Caco-2 (cell line): ENCODE results near the gene PEX3. TPM values are rescaled to one million over a fixed set of nuclear protein-coding genes. Genes with fewer than 3 reads are reported as not detected.

Source experiments
- BruUV-seq: library from RNA; stranded (reverse); fragments of 400-500 nt; replicated peaks from 2 replicates; lab custom pipeline; 2021; lab: Mats Ljungman, UMichigan
- CTCF ChIA-PET: fragments of 300-600 bp; sonication (Branson Sonifier 250); formaldehyde crosslinking; loops from one replicate; lab custom pipeline; 2022; ENCODE audit warnings: antibody characterized with exemption; lab: Charles Lee
- POLR2A ChIA-PET: fragments of 300-600 bp; sonication (Branson Sonifier 250); formaldehyde crosslinking; loops from one replicate; lab custom pipeline; 2022; ENCODE audit warnings: antibody characterized with exemption; lab: Charles Lee
- DNase-seq, 2 experiments: peaks; one replicate each; pipeline versions ENCODE4 v3.0.0 to v3.0.0-alpha.2; 2020 to 2022
- H3K27me3 ChIP-seq: replicated peaks from 2 replicates; pipeline ENCODE4 v1.6.0; 2011; ENCODE audit warnings: low read length; ENCODE audit not compliant: control insufficient read depth, insufficient read depth
- H3K36me3 ChIP-seq: 2 replicates; pipeline ENCODE4 v1.5.1; 2011; ENCODE audit warnings: low read length; ENCODE audit not compliant: control insufficient read depth, insufficient read depth
- H3K4me1 ChIP-seq: fragments of 250-450 bp; sonication (Bioruptor Pico); 2 replicates; pipeline ENCODE4 v1.5.1; 2020; ENCODE audit warnings: mild to moderate bottlenecking
- H3K4me3 ChIP-seq: 2 replicates; pipeline ENCODE4 v1.5.1; 2011; ENCODE audit warnings: low read depth, mild to moderate bottlenecking, control low read depth, low read length
- H3K9me3 ChIP-seq: fragments of 250-450 bp; sonication (Bioruptor Pico); 2 replicates; pipeline ENCODE4 v1.5.1; 2020; ENCODE audit warnings: mild to moderate bottlenecking, moderate library complexity
- H3K27ac Mint-ChIP-seq: one replicate; pipeline ENCODE4 v1.8.0; 2022; ENCODE audit warnings: mixed read lengths; ENCODE audit not compliant: unreplicated experiment
- H3K27me3 Mint-ChIP-seq: one replicate; pipeline ENCODE4 v1.8.0; 2022; ENCODE audit warnings: mixed read lengths; ENCODE audit not compliant: insufficient read depth, unreplicated experiment
- H3K36me3 Mint-ChIP-seq: one replicate; pipeline ENCODE4 v1.8.0; 2022; ENCODE audit warnings: mild to moderate bottlenecking, mixed read lengths; ENCODE audit not compliant: insufficient read depth, unreplicated experiment
- H3K4me1 Mint-ChIP-seq: one replicate; pipeline ENCODE4 v1.8.0; 2022; ENCODE audit warnings: low read depth, mixed read lengths; ENCODE audit not compliant: unreplicated experiment
- H3K4me3 Mint-ChIP-seq: one replicate; pipeline ENCODE4 v1.8.0; 2022; ENCODE audit warnings: mild to moderate bottlenecking, moderate library complexity, mixed read lengths; ENCODE audit not compliant: unreplicated experiment
- H3K9me3 Mint-ChIP-seq: one replicate; pipeline ENCODE4 v1.8.0; 2022; ENCODE audit warnings: mixed read lengths; ENCODE audit not compliant: unreplicated experiment
- intact Hi-C: fragments of 100-400 bp; cut with micrococcal nuclease; formaldehyde crosslinking; loops from one replicate; pipeline ENCODE4 v1.10.0; 2022; ENCODE audit not compliant: unreplicated experiment
- total RNA-seq: library from RNA; stranded (reverse); gene quantifications from 2 replicates; pipeline ENCODE4 v1.2.3, GENCODE V29; 2022
- TF ChIP-seq, protein P1 (sequence below), 2 experiments: fragments of 200-600 bp in 1 of 2; IDR thresholded peaks; 1 replicate in 1 of 2; 2 replicates in 1 of 2; pipeline versions ENCODE4 v1.5.1 to v1.8.0; 2011 to 2022; ENCODE audit warnings: antibody characterized with exemption in 1 of 2, control low read depth in 1 of 2, inconsistent platforms in 1 of 2, low read depth in 1 of 2, low read length in 1 of 2, mild to moderate bottlenecking in 1 of 2, moderate library complexity in 1 of 2; ENCODE audit not compliant: insufficient read depth in 1 of 2, severe bottlenecking in 1 of 2, unreplicated experiment in 1 of 2

PEX3 gene
- total RNA-seq, 1 experiment from 2014 or later: 44.6 TPM

DNA sequence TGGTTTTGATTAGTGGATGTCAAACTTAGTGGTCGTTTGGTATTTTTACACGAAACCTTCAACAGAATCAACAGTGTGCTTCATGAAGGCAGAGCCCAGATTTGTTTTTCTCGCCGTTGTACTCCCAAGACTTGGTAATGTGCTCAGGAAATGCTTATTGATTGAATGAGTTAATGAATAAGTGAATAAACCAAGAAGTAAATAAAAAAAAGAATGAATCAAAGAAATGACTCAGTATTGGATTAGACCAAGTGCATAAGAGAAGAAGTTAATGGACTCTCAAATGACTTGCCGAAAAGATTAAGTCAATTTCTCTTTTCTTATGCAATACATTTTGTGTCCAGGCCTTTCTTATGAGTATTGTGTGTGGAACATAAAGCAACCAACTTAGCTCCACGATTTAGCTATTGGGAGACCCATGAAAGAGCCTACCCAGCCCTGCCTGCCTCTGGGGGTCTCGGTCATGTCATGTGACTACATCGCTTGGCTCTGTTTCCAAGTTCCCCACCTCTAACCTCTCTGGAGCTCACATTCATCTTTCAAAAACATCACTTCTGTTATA lies 71.5 kb downstream of the PEX3 start:
- POLR2A ChIA-PET: no interaction called here
- intact Hi-C loops: no loop called here
- no peak overlapping the region for H3K4me3 Mint-ChIP-seq
- peaks cover 4% of the 10 kb centered on the region; the same call in 1 of the 2 replicates for H3K4me1 ChIP-seq
- H3K27me3 Mint-ChIP-seq: no peaks in the 10 kb centered on the region
- TF ChIP-seq, protein P1, sequence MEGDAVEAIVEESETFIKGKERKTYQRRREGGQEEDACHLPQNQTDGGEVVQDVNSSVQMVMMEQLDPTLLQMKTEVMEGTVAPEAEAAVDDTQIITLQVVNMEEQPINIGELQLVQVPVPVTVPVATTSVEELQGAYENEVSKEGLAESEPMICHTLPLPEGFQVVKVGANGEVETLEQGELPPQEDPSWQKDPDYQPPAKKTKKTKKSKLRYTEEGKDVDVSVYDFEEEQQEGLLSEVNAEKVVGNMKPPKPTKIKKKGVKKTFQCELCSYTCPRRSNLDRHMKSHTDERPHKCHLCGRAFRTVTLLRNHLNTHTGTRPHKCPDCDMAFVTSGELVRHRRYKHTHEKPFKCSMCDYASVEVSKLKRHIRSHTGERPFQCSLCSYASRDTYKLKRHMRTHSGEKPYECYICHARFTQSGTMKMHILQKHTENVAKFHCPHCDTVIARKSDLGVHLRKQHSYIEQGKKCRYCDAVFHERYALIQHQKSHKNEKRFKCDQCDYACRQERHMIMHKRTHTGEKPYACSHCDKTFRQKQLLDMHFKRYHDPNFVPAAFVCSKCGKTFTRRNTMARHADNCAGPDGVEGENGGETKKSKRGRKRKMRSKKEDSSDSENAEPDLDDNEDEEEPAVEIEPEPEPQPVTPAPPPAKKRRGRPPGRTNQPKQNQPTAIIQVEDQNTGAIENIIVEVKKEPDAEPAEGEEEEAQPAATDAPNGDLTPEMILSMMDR (IDR thresholded peaks at IDR 0.05; ENCODE audit: insufficient read depth in 1 of 2, low read depth in 1 of 2, low read length in 1 of 2, severe bottlenecking in 1 of 2, unreplicated experiment in 1 of 2): no peak
- H3K9me3 ChIP-seq: no peaks in the 10 kb centered on the region
- CTCF ChIA-PET: no interaction called here
- BruUV-seq: no TSS peak
- no peaks in the 10 kb centered on the region for H3K36me3 Mint-ChIP-seq
- no peaks in the 10 kb centered on the region for H3K36me3 ChIP-seq
- H3K4me3 ChIP-seq: no peak overlapping the region
- peaks cover 4% of the 10 kb centered on the region for H3K4me1 Mint-ChIP-seq
- H3K9me3 Mint-ChIP-seq: no peaks in the 10 kb centered on the region
- H3K27ac Mint-ChIP-seq: no peak overlapping the region
- no peaks in the 10 kb centered on the region for H3K27me3 ChIP-seq
- DNase-seq: no peak

DNA sequence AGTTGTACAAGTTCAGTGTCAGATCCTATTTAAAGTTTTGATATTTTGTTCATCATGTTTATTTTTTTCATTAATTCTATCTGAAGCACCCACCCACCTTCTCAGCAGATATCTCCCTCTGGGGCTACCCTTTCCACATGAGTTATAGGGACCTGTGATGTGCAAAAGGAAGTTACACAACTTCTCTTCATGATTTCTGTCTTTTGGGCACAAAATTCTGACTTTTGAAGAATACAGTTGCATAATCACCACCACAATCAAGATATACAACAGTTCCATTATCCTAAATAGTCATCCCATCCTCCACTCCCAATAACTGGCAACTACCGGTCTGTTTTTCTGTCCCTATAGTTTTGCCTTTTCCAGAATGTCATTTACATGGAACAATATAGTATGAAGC lies 74.8 kb downstream of the PEX3 start:
- H3K4me1 Mint-ChIP-seq: no peaks in the 10 kb centered on the region
- no peaks in the 10 kb centered on the region for H3K27me3 Mint-ChIP-seq
- no peak overlapping the region for H3K4me3 Mint-ChIP-seq
- POLR2A ChIA-PET: no interaction called here
- DNase-seq: no peak
- intact Hi-C loops: no loop called here
- Histone ChIP-seq H3K27me3 (no peaks in the 10 kb centered on the region), H3K9me3 (no peaks in the 10 kb centered on the region), H3K36me3 (no peaks in the 10 kb centered on the region), H3K4me3 (no peak overlapping the region), H3K4me1 (peaks cover 4% of the 10 kb centered on the region; the same call in 1 of the 2 replicates)
- CTCF ChIA-PET: no interaction called here
- no TSS peak for BruUV-seq
- no peaks in the 10 kb centered on the region for H3K36me3 Mint-ChIP-seq
- no peak overlapping the region for H3K27ac Mint-ChIP-seq
- TF ChIP-seq, protein P1 (IDR thresholded peaks at IDR 0.05; ENCODE audit: insufficient read depth in 1 of 2, low read depth in 1 of 2, low read length in 1 of 2, severe bottlenecking in 1 of 2, unreplicated experiment in 1 of 2): no peak
- no peaks in the 10 kb centered on the region for H3K9me3 Mint-ChIP-seq

DNA sequence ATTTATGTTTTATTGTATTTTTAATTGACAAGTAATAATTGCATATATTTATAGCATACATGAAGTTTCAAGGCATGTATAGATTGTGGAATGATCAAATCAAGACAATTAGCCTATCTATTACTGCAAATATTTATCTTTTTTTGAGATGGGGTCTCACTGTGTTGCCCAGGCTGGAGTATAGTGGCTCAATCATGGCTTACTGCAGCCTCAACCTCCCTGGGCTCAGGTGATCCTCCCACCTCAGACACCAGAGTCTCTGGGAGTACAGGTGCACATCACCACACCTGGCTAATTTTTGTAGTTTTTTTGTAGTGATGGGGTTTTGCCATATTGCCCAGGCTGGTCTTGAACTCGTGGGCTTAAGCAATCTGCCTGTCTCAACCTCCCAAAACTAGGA lies 77.1 kb downstream of the PEX3 start:
- H3K4me1 Mint-ChIP-seq: no peaks in the 10 kb centered on the region
- POLR2A ChIA-PET: no interaction called here
- H3K27ac Mint-ChIP-seq: no peak overlapping the region
- no peaks in the 10 kb centered on the region for H3K9me3 ChIP-seq
- H3K27me3 Mint-ChIP-seq: no peaks in the 10 kb centered on the region
- no TSS peak for BruUV-seq
- peaks cover 17% of the 10 kb centered on the region for H3K4me1 ChIP-seq
- intact Hi-C loops: no loop called here
- no peaks in the 10 kb centered on the region for H3K27me3 ChIP-seq
- no peak for DNase-seq
- H3K36me3 ChIP-seq: no peaks in the 10 kb centered on the region
- no peaks in the 10 kb centered on the region for H3K9me3 Mint-ChIP-seq
- no peak overlapping the region for H3K4me3 Mint-ChIP-seq
- H3K36me3 Mint-ChIP-seq: no peaks in the 10 kb centered on the region
- CTCF ChIA-PET: no interaction called here
- TF ChIP-seq, protein P1 (IDR thresholded peaks at IDR 0.05; ENCODE audit: insufficient read depth in 1 of 2, low read depth in 1 of 2, low read length in 1 of 2, severe bottlenecking in 1 of 2, unreplicated experiment in 1 of 2): no peak
- H3K4me3 ChIP-seq: no peak overlapping the region
